Endodermal cell (in vitro differentiated cells): ENCODE measurements around the gene MAP1S. TPM values are rescaled to one million over a fixed set of nuclear protein-coding genes. Genes with fewer than 3 reads are reported as not detected.

Source experiments
- DNase-seq: peaks from one replicate; pipeline ENCODE4 v3.0.0-alpha.2; 2017
- H3K27ac ChIP-seq: 2 replicates; pipeline ENCODE4 v1.5.1; 2013; ENCODE audit warnings: mild to moderate bottlenecking, low read depth, low read length, moderate library complexity
- H3K27me3 ChIP-seq: 2 replicates; pipeline ENCODE4 v1.6.1; 2013; ENCODE audit warnings: mild to moderate bottlenecking, low read length, moderate library complexity; ENCODE audit not compliant: insufficient read depth, control insufficient read depth, poor library complexity, severe bottlenecking
- H3K36me3 ChIP-seq: 2 replicates; pipeline ENCODE4 v1.7.0; 2013; ENCODE audit warnings: mild to moderate bottlenecking, low read length, moderate library complexity; ENCODE audit not compliant: control insufficient read depth, insufficient read depth
- H3K4me1 ChIP-seq: one replicate; pipeline ENCODE4 v1.7.0; 2013; ENCODE audit warnings: low read length; ENCODE audit not compliant: control insufficient read depth, insufficient read depth
- H3K4me3 ChIP-seq: 2 replicates; pipeline ENCODE4 v1.5.1; 2013; ENCODE audit warnings: mild to moderate bottlenecking, low read length, moderate library complexity
- H3K9ac ChIP-seq: 2 replicates; pipeline ENCODE4 v1.6.1; 2013; ENCODE audit warnings: mild to moderate bottlenecking, low read length, moderate library complexity; ENCODE audit not compliant: poor library complexity, severe bottlenecking; ENCODE audit errors: extremely low read depth
- H3K9me3 ChIP-seq: 2 replicates; pipeline ENCODE4 v1.6.1; 2013; ENCODE audit warnings: mild to moderate bottlenecking, low read length, moderate library complexity; ENCODE audit not compliant: control insufficient read depth
- H3K27ac Mint-ChIP-seq: 2 replicates; pipeline ENCODE4 v1.8.0; 2020; ENCODE audit warnings: mixed read lengths
- H3K27me3 Mint-ChIP-seq: 2 replicates; pipeline ENCODE4 v1.8.0; 2021; ENCODE audit warnings: mild to moderate bottlenecking, mixed read lengths; ENCODE audit not compliant: insufficient read depth
- H3K36me3 Mint-ChIP-seq: 2 replicates; pipeline ENCODE4 v1.8.0; 2020; ENCODE audit warnings: low read depth, mixed read lengths
- H3K4me1 Mint-ChIP-seq: 2 replicates; pipeline ENCODE4 v1.8.0; 2020; ENCODE audit warnings: mixed read lengths
- H3K4me3 Mint-ChIP-seq: 2 replicates; pipeline ENCODE4 v1.8.0; 2020; ENCODE audit warnings: mild to moderate bottlenecking, moderate library complexity, mixed read lengths
- H3K9me3 Mint-ChIP-seq: 2 replicates; pipeline ENCODE4 v1.8.0; 2020; ENCODE audit warnings: mild to moderate bottlenecking, mixed read lengths
- WGBS, 2 experiments: methylation state at CpG; one replicate each; pipeline versions ENCODE4 v1.1.5 to v1.1.7; 2013; ENCODE audit warnings: missing lambda C conversion rate in 2 of 2, mixed read lengths in 1 of 2; ENCODE audit not compliant: insufficient coverage in 1 of 2, insufficient read length in 1 of 2; 5-methylcytosine and 5-hydroxymethylcytosine counted together
- total RNA-seq, 2 donors: library from RNA; stranded (reverse); fragmentation: NEBNext Ultra II Directional in 1 of 2; extraction: Animal tissue kit (Norgen Biotek cat#: 25700) in 1 of 2; gene quantifications; 2 replicates in 1 of 2; 3 replicates in 1 of 2; pipeline ENCODE4 v1.2.1, GENCODE V29; 2021
- TF ChIP-seq, protein P1 (sequence below): fragments of 200-600 bp; sonication (generic); conservative IDR thresholded peaks from 2 replicates; pipeline ENCODE4 v1.5.0; 2021; ENCODE audit warnings: antibody characterized with exemption, mild to moderate bottlenecking

MAP1S gene
- total RNA-seq, 2 donors from 2014 or later = 90.2 to 96.7 TPM

DNA sequence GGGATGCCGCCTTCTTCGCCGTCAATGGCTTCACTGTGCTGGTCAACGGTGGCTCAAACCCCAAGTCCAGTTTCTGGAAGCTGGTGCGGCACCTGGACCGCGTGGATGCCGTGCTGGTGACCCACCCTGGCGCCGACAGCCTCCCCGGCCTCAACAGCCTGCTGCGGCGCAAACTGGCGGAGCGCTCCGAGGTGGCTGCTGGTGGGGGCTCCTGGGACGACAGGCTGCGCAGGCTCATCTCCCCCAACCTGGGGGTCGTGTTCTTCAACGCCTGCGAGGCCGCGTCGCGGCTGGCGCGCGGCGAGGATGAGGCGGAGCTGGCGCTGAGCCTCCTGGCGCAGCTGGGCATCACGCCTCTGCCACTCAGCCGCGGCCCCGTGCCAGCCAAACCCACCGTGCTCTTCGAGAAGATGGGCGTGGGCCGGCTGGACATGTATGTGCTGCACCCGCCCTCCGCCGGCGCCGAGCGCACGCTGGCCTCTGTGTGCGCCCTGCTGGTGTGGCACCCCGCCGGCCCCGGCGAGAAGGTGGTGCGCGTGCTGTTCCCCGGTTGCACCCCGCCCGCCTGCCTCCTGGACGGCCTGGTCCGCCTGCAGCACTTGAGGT, 7.0 kb downstream of the MAP1S start:
- TF ChIP-seq, protein P1, sequence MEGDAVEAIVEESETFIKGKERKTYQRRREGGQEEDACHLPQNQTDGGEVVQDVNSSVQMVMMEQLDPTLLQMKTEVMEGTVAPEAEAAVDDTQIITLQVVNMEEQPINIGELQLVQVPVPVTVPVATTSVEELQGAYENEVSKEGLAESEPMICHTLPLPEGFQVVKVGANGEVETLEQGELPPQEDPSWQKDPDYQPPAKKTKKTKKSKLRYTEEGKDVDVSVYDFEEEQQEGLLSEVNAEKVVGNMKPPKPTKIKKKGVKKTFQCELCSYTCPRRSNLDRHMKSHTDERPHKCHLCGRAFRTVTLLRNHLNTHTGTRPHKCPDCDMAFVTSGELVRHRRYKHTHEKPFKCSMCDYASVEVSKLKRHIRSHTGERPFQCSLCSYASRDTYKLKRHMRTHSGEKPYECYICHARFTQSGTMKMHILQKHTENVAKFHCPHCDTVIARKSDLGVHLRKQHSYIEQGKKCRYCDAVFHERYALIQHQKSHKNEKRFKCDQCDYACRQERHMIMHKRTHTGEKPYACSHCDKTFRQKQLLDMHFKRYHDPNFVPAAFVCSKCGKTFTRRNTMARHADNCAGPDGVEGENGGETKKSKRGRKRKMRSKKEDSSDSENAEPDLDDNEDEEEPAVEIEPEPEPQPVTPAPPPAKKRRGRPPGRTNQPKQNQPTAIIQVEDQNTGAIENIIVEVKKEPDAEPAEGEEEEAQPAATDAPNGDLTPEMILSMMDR = no peak
- no peak for DNase-seq
- H3K27ac Mint-ChIP-seq = no peak overlapping the region
- no peaks in the 10 kb centered on the region for H3K27me3 Mint-ChIP-seq
- H3K4me3 Mint-ChIP-seq = no peak overlapping the region
- Histone ChIP-seq H3K9me3 (no peaks in the 10 kb centered on the region), H3K36me3 (peaks cover 68% of the 10 kb centered on the region), H3K4me1 (no peaks in the 10 kb centered on the region), H3K27me3 (no peaks in the 10 kb centered on the region), H3K27ac (no peak overlapping the region), H3K9ac (no peak overlapping the region), H3K4me3 (no peak overlapping the region)
- H3K9me3 Mint-ChIP-seq = no peaks in the 10 kb centered on the region
- peaks cover 60% of the 10 kb centered on the region for H3K36me3 Mint-ChIP-seq
- no peaks in the 10 kb centered on the region for H3K4me1 Mint-ChIP-seq
- 95% methylated on average over 26 to 59 of the region's 59 CpGs for WGBS, 2 experiments

- no peak overlapping the region for H3K27ac ChIP-seq
- H3K36me3 Mint-ChIP-seq = peaks cover 59% of the 10 kb centered on the region
- H3K27me3 Mint-ChIP-seq = no peaks in the 10 kb centered on the region
- H3K9ac ChIP-seq = no peak overlapping the region
- no peak overlapping the region for H3K27ac Mint-ChIP-seq
- 95 to 98% methylated on average over 48 to 62 of the region's 62 CpGs for WGBS, 2 experiments
- no peak overlapping the region for H3K4me3 ChIP-seq
- peaks cover 70% of the 10 kb centered on the region for H3K36me3 ChIP-seq
- H3K4me3 Mint-ChIP-seq = no peak overlapping the region
- TF ChIP-seq, protein P1 = no peak
- DNase-seq = no peak
- no peaks in the 10 kb centered on the region for H3K9me3 Mint-ChIP-seq
- no peaks in the 10 kb centered on the region for H3K27me3 ChIP-seq
- H3K4me1 ChIP-seq = no peaks in the 10 kb centered on the region
- H3K4me1 Mint-ChIP-seq = no peaks in the 10 kb centered on the region
- no peaks in the 10 kb centered on the region for H3K9me3 ChIP-seq
These were observed 7.9 kb downstream of the MAP1S start for GRCh38 chr19:17726964-17727773.

DNA sequence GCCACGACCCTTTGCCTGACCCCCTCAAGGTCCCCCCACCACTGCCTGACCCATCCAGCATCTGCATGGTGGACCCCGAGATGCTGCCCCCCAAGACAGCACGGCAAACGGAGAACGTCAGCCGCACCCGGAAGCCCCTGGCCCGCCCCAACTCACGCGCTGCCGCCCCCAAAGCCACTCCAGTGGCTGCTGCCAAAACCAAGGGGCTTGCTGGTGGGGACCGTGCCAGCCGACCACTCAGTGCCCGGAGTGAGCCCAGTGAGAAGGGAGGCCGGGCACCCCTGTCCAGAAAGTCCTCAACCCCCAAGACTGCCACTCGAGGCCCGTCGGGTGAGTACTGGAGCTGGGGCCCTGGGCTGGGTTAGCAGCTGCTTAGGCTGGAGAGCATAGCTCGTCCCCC, 8.6 kb downstream of the MAP1S start:
- H3K36me3 Mint-ChIP-seq = peaks cover 62% of the 10 kb centered on the region

More for the DNA sequence above, 8.6 kb downstream of the MAP1S start:
- no peak for DNase-seq
- TF ChIP-seq, protein P1 = no peak
- no peak overlapping the region for H3K27ac ChIP-seq
- peaks cover 74% of the 10 kb centered on the region for H3K36me3 ChIP-seq
- Mint-ChIP-seq H3K27me3 (no peaks in the 10 kb centered on the region), H3K4me1 (no peaks in the 10 kb centered on the region), H3K27ac (no peak overlapping the region), H3K9me3 (no peaks in the 10 kb centered on the region), H3K4me3 (no peak overlapping the region)
- no peaks in the 10 kb centered on the region for H3K27me3 ChIP-seq
- no peak overlapping the region for H3K4me3 ChIP-seq
- 93 to 95% methylated on average over 8 to 19 of the region's 19 CpGs for WGBS, 2 experiments
- no peak overlapping the region for H3K9ac ChIP-seq
- H3K9me3 ChIP-seq = no peaks in the 10 kb centered on the region
- H3K4me1 ChIP-seq = no peaks in the 10 kb centered on the region
